GM18867 (cell line): ENCODE measurements around the gene HSD17B1.
"Not testable (repeated sequence)": the region's sequence is repeated elsewhere in the genome, so short reads cannot be mapped to it uniquely, and the experiment has no call there.

Source experiments
- ATAC-seq: cut with Tn5 transposase; IDR thresholded peaks from one replicate; pipeline ENCODE4 v1.9.1; 2021; ENCODE audit warnings: mild to moderate bottlenecking, moderate library complexity; ENCODE audit not compliant: unreplicated experiment

The HSD17B1 gene

DNA sequence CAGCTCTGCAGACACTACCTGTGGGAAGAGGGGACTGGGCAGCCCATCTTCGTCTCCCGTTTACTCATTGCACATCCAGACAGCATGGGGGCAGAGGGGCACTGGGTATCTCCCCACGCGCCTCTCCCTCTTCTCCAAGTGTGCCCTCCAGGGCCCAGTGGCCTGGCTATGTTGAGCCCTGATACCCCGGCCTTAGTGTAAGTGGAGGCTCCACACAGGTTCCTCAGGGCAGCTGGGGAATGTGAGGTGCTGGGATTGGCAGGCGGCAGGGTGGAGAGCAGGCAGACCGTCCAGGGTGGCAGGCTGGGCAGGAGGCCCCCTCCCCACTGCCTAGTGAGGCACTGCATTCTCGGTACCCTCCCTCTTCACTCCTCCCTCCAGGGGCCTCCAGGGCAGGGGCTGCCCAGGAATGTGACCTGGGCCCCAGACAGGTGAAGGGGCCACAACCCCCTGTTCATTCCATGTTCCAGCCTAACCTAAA is 29.9 kb upstream of the HSD17B1 start:
- no peak for ATAC-seq

DNA sequence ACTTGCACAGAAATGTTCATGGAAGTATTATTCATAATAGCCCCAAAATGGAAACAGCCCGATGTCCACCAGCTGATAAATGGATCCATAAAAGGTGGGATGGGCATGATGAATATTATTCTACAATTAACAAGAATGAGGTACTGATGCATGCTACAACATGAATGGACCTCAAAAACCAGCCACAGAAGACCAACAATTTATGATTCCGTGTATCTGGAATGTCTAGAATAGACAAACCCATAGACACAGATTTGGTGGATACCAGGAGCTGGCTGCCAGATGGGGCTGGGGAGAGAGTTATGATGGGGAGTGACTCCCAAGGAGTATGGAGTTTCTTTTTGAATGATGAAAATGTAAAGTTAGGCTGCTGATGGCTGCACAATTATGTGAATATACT is 27.5 kb upstream of the HSD17B1 start:
- ATAC-seq = no peak

DNA sequence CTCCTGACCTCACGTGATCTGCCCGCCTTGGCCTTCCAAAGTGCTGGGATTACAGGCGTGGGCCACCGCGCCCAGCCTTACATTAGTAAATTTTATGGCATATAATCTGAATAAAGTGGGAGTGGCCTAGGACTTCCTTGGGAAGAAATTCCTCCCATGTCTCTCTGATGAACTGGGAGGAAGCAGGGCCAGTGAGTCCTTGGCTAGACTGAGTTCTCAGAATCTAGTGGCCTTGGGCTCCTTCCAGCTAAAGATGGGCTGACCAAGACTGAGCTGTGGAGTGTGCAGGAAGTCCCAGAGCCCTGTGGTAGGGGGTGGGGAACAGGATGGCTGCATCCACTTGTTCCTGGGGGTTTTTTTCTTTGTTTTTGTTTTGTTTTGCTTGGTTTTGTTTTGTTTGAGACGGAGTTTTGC is 26.7 kb upstream of the HSD17B1 start:
- ATAC-seq = no peak

DNA sequence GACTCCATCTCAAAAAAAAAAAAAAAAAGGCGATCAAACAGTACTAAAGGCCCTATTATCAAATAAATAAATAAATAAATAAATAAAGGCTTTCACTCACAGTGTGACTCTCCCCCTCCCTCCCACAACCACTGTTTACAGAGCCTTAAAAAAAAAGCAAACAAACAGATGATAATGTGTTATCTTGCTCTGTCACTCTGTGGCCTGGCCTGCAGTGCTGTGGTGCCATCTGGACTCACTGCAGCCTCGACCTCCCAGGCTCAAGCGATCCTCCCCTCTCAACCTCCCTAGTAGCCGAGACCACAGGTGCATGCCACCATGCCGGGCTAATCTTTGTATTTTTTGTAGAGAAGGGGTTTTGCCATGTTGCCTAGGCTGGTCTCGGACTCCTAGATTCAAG is 24.8 kb upstream of the HSD17B1 start:
- ATAC-seq = no peak

DNA sequence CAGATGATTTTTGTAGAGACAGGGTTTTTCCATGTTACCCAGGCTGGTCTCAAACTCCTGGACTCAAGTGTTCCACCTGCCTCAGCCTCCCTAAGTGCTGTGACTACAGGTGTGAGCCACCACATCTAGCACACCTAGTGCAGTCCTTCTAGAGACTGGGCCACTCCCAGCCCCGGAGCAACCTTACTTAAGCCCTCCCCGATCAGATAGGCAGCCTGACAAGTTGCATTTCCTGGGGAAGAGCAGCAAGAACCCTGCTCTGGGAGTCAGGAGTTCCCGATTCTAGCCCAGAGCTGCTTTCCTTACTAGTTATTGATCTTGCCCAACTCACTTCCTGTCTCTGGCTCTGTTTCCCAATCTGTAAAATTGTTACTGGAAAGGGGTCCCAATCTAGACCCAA is 23.7 kb upstream of the HSD17B1 start:
- ATAC-seq = no peak

DNA sequence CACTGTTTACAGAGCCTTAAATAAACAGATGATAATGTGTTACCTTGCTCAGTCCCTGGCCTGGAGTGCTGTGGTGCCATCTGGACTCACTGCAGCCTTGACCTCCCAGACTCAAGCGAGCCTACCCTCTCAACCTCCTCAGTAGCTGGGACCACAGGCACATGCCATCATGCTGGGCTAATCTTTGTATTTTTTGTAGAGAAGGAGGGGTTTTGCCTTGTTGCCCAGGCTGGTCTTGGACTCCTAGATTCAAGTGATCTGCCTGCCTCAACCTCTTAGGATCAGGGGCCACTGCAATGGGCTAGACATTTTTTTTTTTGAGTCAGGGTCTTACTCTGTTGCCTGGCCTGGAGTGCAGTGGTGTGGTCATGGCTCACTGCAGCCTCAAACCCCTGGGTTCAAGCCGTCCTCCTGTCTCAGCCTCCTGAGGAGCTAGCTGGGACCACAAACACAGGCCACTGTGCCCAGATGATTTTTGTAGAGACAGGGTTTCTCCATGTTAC is 21.7 kb upstream of the HSD17B1 start:
- no peak for ATAC-seq

DNA sequence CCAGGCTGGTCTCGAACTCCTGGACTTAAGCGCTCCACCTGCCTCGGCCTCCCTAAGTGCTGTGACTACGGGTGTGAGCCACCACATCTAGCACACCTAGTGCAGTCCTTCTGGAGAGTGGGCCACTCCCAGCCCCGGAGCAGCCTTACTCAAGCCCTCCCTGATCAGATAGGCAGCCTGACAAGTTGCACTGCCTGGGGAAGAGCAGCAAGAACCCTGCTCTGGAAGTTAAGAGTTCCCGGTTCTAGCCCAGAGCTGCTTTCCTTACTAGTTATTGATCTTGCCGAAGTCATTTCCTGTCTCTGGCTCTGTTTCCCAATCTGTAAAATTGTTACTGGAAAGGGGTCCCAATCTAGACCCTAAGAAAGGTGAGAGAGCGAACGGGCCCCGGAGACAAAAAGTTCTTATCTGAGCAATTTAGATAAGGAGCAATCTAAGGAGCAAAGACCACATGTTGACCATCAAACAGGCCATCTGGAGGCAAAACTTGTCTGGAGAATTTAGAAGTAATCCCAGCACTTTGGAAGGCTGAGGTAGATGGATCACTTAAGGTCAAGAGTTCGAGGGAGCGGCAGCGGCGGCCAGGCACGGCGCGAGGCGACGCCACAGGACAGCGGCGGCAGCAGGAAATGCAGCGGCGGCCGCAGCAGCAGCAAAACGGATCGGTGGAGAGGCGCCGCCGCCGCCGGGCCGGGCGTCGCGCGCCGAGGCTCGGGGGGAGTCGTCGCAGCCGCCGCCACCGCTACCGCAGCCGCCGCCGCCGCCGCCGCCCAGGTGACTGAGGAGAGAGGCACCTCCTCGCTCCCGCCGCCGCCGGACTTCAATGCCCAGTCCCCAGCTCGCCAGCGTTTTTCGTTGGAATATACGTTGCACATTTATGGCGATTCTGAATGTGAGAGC is 21.0 kb upstream of the HSD17B1 start:
- ATAC-seq = no peak

DNA sequence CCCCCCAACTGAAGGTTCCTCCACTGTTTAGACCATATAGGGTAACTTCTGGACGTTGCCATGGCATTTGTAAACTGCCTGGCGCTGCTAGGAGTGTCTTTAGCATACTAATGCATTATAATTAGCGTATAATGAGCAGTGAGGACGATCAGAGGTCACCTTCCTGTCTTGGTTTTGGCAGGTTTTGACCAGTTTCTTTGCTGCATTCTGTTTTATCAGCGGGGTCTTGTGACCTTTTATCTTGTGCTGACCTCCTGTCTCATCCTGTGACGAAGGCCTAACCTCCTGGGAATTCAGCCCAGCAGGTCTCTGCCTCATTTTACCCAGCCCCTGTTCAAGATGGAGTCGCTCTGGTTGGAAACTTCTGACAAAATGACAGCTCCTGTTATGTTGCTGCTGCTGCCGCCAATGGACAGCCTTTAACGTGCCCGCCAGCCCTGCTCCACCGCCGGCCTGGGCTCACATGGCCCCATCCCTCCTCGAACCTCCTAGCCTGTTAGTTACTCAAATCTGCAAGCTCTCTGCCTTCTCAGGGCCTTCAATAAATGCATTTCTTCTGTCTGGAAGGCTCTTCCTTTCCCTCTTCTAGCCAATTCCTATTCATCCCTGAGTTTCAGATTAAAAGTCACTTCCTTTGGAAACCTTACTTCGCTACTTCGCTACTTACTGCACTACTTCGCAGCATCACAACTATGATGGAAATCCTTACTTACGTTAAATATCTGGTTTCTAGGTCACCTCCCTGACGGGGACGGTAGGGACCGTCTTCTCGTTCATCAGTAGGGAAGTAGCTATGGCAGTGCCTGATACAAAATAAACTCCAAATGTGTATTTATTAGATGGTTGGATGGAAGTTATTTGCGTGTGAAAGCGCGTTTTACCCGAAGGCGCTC is 17.3 kb upstream of the HSD17B1 start:
- ATAC-seq = no peak

DNA sequence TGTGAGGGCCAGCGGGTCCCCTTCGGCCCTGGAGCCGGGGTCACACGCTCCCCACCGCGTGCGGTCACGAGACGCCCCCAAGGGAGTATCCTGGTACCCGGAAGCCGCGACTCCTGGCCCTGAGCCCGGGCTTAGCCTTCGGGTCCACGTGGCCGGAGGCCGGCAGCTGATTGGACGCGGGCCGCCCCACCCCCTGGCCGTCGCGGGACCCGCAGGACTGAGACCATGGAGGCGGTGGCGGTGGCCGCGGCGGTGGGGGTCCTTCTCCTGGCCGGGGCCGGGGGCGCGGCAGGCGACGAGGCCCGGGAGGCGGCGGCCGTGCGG is 16.7 kb upstream of the HSD17B1 start, which contains the start of gene NAGLU:
TSS of gene NAGLU (plus strand) at position 194 of the 324 bp plus-strand sequence. CDS start at position 226, 32 bp downstream.
- ATAC-seq = peak; percentile 85

DNA sequence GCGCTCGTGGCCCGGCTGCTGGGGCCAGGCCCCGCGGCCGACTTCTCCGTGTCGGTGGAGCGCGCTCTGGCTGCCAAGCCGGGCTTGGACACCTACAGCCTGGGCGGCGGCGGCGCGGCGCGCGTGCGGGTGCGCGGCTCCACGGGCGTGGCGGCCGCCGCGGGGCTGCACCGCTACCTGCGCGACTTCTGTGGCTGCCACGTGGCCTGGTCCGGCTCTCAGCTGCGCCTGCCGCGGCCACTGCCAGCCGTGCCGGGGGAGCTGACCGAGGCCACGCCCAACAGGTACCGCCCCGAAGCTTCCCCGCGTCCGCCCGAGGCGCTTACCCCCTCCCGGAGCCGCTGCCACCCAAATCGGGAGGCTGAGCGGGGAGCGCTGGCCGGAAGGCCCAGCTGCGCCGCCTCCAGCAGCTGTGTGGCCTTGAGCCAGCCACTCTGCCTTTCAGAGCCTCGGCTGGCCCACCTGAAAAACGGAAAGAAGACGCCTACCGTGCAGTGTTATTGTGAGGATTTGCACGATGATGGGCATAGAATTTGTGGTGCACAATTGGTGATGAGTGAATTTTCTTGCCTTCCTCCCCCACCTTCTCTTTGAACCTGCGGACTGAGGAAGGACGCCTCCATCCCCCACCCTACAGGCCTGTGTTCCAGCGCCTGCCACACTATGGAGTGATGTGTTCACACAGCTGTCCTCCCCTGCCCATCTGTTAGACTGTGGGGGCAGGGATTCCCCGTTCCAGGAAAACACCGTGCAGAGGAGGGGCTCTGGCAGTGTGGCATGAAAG is 16.2 kb upstream of the HSD17B1 start:
- peak; percentile 64 for ATAC-seq

DNA sequence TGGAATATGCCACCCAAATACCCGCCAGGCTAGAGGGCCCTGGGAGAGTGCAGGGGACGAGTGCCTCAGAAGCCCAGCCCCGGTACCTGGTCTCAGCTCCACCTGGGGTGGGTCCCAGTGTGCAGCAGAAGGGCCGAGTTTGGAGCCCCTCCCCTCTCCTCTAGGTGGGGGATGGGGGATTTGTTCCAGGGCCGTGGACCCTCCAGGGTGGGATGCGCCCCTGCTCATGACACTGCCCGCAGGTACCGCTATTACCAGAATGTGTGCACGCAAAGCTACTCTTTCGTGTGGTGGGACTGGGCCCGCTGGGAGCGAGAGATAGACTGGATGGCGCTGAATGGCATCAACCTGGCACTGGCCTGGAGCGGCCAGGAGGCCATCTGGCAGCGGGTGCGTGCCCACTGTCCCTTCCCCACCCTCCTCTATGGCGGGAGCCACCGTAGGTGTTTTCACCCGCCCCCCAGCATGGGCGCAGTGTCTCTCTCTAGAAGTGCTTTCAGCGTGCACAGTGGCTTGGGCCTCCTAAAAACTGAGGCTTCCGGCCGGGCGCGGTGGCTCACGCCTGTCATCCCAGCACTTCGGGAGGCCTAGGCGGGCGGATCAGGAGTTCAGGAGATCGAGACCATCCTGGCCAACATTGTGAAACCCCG is 15.4 kb upstream of the HSD17B1 start:
- ATAC-seq = no peak

DNA sequence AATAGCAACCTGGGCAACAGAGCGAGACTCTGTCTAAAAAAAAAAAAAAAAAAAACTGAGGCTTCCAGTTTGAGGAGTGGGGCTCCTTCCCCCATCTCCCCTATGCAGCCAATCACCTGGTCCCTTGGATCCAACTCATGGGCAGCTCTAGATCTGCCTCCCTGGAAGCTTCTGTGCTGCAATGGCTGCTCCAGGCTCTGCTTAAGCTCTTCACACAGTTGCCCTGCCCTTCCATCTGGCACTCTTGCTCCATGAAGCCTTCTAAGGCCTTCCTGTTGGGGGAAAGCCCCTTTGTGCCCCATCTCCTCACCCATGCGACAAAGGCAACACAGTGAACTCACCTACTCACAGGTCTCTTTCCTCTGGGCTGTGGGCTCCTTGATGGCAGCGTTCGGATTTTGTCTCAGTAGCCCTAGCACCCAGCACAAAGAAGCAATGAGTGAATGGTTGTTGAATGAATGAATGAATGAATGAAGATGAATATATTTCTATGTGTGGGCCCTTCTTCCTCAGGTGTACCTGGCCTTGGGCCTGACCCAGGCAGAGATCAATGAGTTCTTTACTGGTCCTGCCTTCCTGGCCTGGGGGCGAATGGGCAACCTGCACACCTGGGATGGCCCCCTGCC is 14.8 kb upstream of the HSD17B1 start:
- no peak for ATAC-seq

DNA sequence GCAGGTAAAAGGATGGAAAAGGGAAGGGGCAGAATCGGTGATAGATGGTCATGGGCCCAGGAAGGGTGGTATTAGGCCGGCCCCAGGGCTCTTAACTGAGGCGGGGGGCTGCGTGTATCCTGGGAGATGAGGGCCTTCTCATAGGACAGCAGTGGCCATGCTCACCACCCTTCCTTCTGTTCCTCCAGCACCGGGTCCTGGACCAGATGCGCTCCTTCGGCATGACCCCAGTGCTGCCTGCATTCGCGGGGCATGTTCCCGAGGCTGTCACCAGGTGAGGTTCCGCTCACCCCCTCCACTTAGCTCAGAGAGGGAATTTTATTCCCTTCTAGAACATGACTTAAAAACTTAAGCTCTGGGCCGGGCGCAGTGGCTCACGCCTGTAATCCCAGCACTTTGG is 14.2 kb upstream of the HSD17B1 start:
- ATAC-seq = no peak

DNA sequence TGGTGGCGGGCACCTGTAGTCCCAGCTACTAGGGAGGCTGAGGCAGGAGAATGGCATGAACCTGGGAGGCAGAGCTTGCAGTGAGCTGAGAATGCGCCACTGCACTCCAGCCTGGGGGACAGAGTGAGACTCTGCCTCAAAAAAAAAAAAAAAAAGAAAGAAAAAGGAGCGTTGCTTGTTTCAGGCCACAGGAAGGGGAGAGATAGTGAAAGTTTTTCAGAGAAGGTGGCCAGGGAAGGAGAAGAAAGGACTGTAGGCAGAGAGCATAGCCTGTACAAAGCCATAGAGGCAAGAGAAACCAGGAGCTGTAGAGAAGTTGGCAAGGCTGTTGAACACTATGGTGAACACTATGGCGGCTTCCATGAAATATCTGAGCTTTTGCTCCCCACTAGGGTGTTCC is 12.2 kb upstream of the HSD17B1 start:
- ATAC-seq = not testable (repeated sequence)

DNA sequence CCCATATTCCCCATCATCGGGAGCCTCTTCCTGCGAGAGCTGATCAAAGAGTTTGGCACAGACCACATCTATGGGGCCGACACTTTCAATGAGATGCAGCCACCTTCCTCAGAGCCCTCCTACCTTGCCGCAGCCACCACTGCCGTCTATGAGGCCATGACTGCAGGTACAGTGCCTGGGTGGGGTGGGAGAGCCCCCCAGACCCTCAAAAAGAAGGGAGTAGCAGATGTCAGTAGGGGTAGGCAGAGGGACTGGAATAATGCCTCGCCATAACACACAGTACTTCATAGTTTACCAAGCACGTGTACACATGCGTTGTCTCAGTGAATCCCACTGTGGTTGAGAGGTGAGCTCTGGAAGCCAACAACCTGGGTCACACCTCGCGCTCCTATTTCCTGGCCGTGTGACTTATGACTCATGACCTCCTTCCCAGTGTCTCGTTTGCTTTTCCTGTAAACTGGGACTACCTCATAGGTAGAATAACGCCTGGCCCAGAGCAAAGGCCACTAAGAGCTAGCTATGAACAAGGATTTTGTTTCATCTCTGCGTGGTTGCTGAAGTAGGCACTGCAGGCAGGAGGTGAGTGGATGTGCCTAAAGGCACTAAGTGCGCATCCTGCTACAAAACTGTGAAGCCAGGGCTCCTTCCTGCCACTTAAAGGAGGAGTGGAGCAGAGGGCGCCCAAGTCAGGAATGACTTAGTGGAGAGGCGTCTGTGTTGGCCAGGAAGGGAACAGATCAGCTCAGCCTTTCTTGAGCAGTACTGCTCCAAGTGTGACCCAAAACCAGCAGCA is 11.5 kb upstream of the HSD17B1 start:
- ATAC-seq = no peak

DNA sequence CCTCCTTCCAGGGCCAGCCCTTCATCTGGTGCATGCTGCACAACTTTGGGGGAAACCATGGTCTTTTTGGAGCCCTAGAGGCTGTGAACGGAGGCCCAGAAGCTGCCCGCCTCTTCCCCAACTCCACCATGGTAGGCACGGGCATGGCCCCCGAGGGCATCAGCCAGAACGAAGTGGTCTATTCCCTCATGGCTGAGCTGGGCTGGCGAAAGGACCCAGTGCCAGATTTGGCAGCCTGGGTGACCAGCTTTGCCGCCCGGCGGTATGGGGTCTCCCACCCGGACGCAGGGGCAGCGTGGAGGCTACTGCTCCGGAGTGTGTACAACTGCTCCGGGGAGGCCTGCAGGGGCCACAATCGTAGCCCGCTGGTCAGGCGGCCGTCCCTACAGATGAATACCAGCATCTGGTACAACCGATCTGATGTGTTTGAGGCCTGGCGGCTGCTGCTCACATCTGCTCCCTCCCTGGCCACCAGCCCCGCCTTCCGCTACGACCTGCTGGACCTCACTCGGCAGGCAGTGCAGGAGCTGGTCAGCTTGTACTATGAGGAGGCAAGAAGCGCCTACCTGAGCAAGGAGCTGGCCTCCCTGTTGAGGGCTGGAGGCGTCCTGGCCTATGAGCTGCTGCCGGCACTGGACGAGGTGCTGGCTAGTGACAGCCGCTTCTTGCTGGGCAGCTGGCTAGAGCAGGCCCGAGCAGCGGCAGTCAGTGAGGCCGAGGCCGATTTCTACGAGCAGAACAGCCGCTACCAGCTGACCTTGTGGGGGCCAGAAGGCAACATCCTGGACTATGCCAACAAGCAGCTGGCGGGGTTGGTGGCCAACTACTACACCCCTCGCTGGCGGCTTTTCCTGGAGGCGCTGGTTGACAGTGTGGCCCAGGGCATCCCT is 9.3 kb upstream of the HSD17B1 start:
- no peak for ATAC-seq

DNA sequence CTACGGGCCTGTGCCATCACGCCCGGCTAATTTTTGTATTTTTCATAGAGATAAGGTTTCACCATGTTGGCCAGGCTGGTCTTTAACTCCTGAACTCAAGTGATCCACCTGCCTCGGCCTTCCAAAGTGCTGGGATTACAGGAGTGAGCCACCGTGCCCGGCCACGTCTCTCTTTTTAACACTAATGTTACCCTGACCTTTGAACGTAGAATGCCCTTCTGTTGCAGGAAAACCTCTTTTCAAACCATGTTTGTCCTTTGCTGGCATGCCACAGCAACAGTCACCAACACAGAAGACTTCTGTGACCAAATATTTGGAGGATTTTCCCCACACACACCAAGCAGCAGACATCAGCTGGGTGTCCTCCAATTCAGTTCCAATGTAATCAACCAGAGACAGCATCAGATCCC is 7.8 kb upstream of the HSD17B1 start:
- ATAC-seq = no peak
